NCI-H526 (cell line): Measurements from ENCODE around the gene CAV2.
"Not testable (repeated sequence)": the region's sequence is repeated elsewhere in the genome, so short reads cannot be mapped to it uniquely, and the experiment has no call there.

Source experiments
- DNase-seq, 2 experiments: peaks; one replicate each; lab custom pipeline; 2025; lab: John Stamatoyannopoulos, UW

CAV2 gene, protein sequence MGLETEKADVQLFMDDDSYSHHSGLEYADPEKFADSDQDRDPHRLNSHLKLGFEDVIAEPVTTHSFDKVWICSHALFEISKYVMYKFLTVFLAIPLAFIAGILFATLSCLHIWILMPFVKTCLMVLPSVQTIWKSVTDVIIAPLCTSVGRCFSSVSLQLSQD

DNA sequence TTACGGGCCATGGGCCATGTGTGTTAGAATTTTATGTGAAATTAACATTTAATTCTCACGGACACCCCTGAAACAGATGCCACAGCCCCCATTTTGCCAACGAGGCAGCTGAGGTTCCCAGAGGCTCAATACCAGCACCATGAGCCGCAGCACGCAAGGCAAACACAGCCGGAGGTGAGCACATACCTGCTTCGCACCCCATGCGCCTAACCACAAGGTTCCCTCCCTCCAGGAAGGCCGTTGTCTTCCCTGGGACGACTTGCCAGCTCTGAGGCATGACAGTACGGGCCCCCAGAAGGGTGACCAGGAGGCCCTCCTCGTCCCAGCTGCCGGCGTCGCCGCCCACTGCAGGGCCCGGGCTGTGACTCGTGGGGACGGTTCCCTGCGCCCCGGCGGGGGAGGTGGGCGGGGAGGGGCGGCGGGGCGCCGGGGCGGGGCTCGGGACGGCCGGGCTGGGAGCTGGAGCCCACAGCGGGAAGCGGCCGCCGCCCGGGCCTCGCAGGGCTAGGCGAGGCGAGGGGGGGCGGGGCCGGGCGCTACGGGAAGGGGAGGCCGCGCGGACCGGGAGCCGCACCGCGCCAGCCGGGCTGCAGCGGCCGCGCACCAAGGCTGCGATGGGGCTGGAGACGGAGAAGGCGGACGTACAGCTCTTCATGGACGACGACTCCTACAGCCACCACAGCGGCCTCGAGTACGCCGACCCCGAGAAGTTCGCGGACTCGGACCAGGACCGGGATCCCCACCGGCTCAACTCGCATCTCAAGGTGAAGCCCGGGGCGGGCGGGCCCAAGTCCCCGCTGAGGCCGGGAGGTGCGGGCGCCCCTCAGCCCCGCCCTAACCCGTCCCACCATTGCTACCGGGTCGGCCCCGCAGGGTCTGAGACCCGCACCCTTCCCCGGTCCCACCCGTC is at the start of gene CAV2:
CAV2 (plus strand) TSS at position 571 of the 910 bp plus-strand sequence; CDS start at position 615, 44 bp downstream.
- peak; percentile 37 to 92 for DNase-seq

DNA sequence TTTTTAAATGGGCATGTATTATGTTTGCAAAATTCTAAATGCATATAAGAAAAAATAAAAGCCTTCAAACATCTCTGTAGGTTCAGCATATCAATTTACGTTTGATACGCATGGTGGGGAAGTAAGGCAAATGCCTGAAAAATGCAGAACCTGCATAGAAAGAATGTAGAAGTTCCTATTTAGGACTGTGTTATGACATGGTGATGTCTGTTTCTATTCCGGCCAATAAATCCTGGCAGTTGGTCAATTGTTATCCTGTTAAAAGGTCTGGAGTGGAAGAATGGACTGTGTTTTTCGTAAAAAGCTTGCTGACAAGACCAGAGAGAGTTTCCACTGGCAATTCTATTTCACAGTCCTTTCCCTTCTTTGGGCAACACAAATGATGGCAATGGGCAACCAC is 49.6 kb upstream of the CAV2 start:
- no peak for DNase-seq

DNA sequence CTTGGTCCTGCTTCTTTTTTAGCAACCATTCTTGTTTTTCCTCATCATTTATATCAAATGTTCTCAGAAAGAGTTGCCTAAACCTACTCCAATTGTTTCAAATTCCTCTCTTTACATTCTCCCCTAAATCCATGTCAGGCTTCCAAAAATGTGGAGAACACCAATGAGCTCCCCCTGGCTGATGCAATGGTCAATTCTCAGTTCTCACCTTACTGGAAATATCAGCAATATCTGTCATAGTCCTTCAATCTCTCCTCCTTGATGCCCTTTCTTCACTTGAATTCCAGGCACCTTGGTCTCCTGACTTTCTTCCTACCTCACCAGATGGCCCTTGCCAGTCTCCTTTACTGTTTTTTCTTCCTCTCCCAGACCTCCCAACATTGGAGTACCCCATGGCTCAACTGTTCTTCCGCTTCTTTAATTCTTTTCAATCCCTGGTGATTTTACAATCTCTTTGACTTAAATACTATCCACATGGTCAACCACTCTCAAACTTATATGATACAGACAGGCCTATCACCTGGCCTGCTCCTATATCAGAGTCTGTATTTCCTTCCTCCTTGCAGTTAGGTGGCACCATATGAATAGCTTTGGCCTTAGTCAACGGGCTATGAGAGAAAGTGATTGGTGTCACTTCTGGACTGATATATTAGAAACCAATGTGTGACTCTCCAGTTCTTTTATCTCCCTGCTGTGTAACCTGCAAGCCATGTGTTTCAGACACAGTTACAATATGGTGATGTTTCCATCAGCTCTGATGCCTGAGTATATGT is 47.4 kb upstream of the CAV2 start:
- no peak for DNase-seq

DNA sequence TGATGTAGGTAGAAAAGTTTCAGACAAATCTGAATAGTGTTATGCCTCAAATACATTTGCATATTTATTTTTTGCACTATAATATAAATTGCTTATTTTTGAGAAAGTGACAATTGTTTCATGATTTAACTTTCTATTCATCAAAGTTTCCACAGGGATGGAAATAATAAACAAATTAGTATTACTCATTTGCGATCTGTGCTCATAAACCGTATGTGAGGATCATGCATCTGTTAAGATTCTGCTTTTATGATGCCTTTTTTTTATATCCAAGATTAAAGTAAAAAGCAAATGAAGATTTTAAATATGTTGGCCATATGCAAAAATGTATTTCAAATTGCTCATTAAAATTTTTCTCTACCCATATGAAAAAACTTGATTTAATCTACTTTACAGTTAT is 45.2 kb upstream of the CAV2 start:
- DNase-seq: peak in 1 of 2 experiments; percentile 11

DNA sequence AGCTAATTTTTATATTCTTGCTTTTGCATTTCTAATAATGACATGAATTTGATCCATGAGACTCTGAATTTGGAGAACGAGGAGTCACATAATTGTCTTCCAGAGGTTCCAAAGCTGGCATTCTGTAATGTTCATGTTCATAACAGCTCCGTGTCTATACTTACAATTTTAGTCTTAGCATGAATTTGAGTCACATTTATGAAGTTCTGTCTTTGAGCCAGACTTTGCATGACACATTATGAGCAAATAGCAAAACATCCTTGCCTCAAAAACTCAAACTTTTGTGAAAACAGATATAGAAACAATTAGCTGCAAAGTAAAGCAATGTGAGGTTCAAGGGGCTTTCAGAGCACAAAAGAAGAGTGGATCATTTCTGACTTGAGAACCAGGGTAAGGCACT is 44.5 kb upstream of the CAV2 start:
- no peak for DNase-seq

DNA sequence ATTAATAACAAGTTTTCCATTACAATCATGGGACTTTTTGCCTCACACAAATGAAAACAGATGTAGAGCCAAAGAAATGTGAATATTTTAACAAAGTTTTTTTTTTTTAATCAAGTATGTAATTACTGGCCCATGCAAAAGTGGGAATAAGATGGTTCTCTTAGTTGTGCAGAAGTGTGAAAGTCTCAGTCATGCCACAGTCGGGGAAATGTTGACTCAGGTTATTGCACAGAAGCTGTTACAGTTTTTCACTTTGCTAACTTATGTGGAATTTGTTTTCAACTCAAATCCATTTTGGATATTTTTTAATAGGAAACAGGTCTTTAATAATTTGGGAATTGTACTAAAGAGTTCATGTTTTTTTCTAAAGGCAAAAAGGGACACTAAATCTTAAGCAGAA is 44.0 kb upstream of the CAV2 start:
- DNase-seq: no peak

DNA sequence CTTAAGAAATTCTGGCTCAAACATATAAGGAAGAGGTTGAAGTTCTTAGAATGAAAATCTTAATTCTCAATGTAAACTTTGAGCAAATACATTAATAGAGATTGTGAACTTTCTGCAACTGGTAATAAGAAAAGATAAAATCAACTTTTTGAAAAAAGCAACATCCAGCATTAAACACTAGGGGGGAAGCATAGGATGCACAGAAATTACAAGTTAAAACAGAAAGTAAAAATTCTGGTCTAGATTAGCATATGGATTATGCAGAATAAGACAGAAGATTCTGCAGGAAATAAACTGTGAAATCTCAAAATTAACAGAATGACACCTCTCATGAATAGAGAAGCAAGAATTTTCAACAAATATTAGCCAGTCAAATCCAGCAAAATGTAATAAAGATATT is 38.0 kb upstream of the CAV2 start:
- no peak for DNase-seq

DNA sequence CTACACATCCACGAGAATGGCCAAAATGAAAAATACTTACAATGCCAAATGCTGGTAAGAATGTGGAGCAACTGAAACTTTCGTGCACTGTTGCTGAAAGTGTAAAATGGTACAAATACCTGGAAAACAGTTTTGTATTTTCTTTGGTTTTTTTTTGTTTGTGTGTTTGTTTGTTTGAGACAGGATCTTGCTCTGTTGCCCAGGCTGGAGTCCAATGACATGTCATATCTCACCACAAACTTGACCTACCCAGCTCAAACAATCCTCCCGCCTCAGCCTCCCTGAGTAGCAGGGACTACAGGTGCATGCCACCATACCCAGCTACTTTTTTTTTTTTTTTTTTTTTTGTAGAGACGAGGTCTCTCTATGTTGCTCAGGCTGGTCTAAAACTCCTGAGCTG is 35.6 kb upstream of the CAV2 start:
- no peak for DNase-seq

DNA sequence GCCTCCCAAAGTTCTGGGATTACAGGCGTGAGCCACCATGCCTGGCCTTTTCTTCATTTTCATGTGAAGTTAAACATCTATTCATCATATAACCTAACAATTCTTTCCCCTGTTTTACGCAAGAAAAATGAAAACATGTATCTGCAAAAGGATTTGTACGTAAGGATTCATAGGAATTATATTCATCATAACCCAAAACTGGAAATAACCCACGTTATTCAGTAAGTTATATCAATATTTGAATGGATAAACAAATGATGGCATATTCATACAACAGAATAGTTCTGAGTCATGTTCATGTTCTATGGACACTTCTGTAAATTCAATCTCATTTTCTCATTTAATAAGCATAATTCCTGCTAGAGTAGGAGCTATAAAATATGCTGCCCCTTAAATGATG is 35.2 kb upstream of the CAV2 start:
- DNase-seq: peak in 1 of 2 experiments; percentile 10

DNA sequence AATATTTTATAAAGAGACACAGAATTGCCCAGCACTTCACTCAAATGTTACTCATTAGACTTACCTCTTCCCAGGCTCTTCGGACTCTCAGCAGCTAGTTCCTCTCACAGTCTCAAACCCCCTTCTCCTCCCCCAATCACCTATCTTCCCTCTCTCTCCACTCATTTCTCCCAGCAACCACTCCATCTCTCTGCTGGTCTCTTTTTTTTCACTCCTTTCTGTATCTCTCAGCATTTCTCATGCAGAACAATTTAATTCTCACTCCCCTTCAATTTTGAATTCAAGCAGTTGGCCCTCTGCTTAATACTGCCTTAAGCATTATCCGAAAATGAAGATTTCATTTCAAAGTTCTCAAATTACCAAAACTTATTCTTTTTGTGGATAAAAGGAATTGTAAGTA is 34.4 kb upstream of the CAV2 start:
- DNase-seq: no peak

DNA sequence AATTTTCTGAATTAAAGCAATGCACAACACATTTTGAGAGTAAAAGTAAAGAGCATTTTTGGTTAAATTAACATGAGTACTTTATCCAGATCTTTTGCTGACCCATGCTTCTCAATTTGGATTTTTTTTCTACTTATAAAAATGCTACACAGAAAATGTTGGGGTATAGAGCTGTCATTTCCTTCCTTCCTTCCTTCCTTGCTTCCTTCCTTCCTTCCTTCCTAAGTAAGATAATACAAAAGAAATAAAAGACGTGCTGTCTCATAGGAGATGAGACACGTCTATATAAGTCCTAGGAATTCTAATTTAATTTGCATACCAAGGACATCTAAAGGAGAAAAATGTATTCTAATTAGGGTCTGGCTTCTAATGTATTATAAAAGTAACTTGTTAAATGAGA is 31.0 kb upstream of the CAV2 start:
- no peak for DNase-seq

DNA sequence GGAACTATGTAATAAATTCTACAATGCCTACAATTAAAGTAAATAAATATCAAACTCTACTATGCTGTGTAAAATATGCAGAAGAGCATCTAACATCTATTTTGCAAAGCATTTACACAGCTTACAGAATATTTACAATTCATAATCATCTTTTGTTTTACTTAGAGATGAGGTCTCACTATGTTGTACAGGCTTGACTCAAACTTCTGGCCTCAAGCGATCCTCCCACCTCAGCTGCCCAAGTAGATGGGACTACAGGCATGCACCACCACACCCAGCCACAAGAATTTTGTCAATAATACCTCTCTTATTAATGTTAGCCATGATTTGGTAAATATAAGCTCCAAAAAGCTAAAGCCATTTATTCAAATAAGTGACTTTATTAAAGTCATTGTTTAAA is 21.9 kb upstream of the CAV2 start:
- DNase-seq: no peak

DNA sequence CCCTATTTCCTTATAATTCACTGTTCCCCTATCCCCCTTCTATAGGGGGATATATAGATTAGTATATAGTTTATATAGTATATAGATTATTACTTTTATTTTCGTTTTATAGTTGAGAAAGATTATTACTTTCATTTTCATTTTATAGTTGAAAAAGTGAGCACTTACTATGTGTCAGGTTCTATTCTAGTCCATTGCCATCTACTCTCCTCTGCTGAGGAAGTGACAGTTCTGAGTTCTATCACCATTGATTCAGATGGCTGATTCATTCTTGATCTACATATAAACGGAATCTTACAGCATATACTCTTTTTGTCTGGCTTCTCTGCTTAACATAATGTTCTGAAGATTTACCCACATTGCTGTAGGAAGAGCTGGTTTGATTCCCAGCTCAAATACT is 20.7 kb upstream of the CAV2 start:
- no peak for DNase-seq

DNA sequence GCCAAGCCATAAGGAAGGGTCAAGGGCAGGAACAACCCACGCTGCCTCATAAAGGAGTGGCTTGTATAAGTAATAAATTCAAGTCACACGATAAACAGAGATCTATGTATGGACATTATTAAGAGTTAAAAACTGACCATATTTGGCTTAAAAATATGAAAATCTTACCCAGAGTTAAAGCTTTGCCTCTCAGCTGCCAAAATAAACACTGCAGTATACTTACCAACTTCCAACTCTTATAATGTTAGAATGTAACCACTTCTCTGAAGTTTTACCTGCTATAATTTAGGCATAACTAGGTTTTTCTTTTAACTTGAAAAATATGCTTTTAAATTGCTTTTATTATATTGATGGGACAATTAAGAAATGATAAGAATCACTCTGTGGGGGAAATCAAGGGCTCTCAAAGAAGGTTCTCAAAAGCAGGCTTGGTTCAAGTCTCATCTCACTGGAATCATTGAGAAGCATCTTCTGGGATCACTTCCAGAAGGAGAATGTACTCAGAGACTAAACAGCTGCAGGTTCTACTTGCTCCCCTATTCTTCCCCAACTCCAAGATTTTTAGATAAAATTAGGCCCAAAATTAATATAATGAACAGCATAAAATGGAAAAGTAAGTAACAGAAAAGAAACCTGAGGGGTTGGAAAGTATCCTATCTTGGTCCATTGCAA is 16.1 kb upstream of the CAV2 start:
- DNase-seq: no peak

DNA sequence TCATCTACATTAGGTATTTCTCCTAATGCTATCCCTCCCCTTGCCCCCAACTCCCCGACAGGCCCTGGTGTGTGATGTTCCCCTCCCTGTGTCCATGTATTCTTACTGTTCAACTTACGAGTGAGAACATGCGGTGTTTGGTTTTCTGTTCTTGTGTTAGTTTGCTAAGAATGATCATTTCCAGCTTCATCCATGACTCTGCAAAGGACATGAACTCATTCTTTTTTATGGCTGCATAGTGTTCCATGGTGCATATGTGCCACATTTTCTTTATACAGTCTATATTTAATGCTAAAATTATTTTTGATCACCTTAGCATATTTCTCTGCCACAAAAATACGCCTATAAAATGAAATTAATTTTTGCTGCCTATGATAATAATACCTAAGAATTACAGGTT is 15.1 kb upstream of the CAV2 start:
- not testable (repeated sequence) for DNase-seq

DNA sequence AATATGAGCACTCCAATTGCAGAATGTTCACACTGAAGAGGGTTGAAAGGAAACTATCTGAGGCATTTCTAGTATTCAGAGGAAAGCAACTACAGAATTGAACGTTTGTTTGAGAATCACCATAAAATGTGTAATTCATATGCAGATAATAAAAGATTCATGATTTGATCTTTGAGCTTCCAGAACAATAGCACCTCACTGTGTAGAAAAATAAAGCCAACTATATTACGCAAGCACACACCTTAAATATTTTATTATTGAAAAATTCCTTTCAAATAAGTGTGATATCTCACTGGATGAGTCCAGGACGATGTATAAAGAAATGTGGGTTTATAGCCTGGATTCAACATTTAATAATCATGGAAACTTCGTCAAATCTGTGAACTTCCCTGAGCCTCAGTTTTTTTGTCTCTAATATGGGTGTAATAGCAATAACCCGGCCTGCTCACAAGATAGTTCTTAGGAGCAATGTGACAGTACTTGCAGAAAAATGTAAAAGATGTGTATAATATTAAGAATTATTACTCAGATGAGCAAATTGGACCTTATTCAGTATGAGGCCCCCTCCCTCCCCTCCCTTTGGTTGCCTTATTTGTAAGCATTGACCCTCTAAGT is 11.5 kb upstream of the CAV2 start:
- no peak for DNase-seq

DNA sequence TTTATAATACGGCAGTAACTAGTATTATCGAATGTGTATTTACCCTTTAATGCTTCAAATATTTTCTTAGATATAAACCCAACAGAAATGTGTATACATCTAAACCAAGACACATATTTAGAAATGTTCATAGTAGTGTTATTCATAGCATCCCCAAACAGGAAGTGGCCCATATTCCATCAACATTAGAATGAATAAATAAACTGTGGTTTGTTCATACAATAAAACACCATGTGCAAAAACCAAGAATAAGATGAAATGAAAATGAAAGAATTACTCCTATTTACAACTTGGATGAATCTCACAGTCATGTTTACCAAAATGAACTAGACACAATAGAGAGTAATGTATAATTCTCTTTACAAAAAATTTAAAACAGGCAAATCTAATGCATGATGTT is 9.2 kb upstream of the CAV2 start:
- DNase-seq: no peak

DNA sequence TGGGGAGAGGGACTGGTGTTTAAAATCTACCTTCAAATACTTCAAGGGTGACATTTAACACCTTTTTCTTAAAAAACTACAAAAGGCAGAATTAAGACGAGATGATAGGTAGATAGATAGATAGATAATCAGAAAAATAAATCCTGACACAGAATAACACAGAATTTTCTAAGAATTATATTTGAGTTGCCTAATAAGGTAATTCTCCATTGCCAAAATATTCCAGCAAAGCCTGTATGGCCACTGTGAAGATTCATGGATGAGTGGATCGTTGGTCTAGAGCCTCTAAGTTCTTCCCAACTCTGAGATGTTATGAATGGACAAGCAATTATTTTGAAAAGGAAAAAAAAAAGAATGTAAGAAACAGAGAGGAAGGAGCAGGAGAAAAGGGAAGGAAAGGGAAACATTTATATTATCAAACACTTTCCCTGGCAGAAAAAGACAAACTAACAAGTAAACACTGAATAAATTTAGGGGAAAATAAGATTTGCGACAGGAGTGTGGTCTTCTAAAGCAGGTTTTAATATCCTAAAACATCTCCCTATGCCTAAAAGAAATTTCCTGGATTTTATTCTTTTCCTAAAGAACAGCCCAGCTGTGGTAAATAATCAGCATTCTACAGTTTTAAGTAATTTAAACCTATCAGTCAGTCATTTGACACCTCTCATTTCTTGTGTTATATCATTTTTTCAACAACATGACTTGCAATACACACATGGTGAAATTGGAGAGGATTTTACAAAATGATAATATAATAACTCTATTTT is 7.5 kb upstream of the CAV2 start:
- DNase-seq: no peak

DNA sequence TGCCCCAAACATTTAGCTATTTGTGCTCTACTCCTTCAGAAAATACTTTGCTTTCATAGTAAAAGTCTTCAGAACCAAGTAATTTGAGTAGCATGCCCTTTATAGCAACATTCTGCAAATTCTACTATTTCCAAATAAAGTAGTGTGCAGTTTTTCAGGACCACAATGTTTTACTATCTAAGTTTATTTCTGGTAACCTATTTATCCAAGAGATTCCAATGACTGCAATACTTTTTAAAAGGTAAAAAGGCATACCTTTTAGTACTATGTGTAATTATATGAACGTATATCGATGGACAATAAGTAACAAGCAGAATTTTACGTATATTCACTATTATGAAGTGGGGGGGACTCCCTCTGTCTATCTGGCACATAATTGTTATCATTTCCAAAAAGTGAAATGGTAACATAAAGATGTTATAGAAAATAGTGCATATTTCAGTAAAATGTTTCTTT is 6.9 kb upstream of the CAV2 start:
- DNase-seq: no peak

DNA sequence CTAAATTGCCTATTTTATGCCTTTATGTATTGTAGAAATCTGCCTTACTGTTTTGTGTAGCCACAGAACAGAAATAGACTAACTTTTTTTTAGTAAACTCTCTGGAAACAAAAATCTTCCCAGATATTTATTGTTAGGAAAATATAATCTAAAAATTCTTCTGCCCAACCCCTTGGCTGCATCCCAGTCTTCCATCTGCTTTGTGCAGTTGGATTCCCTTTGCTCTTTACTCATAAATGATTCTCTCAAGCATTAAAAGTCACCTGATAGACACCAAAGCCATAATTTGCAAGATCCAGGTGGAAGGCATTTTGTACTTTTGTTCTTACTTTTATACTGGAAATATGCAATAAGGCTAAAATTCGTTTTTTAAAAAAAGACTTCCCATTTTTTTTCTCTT is 6.1 kb upstream of the CAV2 start:
- no peak for DNase-seq

DNA sequence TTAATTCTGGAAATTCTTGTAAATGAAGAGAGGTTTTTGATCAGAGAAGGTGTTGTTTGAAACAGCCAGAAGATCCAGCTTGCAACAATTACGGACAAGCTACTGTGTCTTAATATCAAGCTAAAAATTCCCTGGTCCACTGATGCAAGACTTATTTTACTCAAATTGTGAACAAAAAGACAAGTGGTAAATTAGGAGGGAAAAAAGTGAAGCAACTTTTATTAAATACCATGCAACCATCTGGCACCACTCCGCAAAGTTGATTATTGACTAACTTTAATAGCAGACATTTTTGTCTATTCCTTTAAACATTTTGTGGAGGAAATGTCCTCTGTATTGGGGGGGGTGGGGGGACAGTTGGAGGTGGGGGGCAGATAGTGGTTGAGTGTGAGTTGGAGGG is 5.1 kb upstream of the CAV2 start:
- DNase-seq: no peak
